KMS-11 (cell line): ENCODE results near the gene EDN2.

ENCODE experiments used
- H2AFZ ChIP-seq: fragments of 200-600 bp; sonication (generic); 2 replicates; pipeline ENCODE4 v1.6.1; 2016; ENCODE audit warnings: antibody characterized with exemption, mixed run types, low read depth
- H3K27ac ChIP-seq: fragments of 200-600 bp; sonication (generic); 2 replicates; pipeline ENCODE4 v1.6.1; 2016; ENCODE audit warnings: mild to moderate bottlenecking, mixed run types
- H3K27me3 ChIP-seq: fragments of 200-600 bp; sonication (generic); 2 replicates; pipeline ENCODE4 v1.6.1; 2017; ENCODE audit warnings: mild to moderate bottlenecking, low read depth, mixed run types, moderate library complexity; ENCODE audit not compliant: insufficient read depth
- H3K36me3 ChIP-seq: fragments of 200-600 bp; sonication (generic); 2 replicates; pipeline ENCODE4 v1.6.1; 2017; ENCODE audit warnings: mild to moderate bottlenecking, mixed run types; ENCODE audit not compliant: insufficient read depth
- H3K4me1 ChIP-seq: fragments of 200-600 bp; sonication (generic); 2 replicates; pipeline ENCODE4 v1.6.1; 2016; ENCODE audit warnings: mild to moderate bottlenecking, low read depth, mixed run types; ENCODE audit not compliant: poor library complexity, severe bottlenecking
- H3K4me2 ChIP-seq: fragments of 200-600 bp; sonication (generic); 2 replicates; pipeline ENCODE4 v1.7.0; 2016; ENCODE audit warnings: mild to moderate bottlenecking, mixed run types
- H3K4me3 ChIP-seq: fragments of 200-600 bp; sonication (generic); IDR thresholded peaks from 2 replicates; pipeline ENCODE4 v1.6.1; 2017; ENCODE audit warnings: low read depth, low read length, mixed read lengths; ENCODE audit not compliant: insufficient read depth
- H3K79me2 ChIP-seq: fragments of 200-600 bp; sonication (generic); 2 replicates; pipeline ENCODE4 v1.6.1; 2016; ENCODE audit warnings: low read depth, mixed run types; ENCODE audit not compliant: insufficient read depth
- H3K9ac ChIP-seq: fragments of 200-600 bp; sonication (generic); 2 replicates; pipeline ENCODE4 v1.6.1; 2016; ENCODE audit warnings: mild to moderate bottlenecking, mixed run types
- H4K20me1 ChIP-seq: fragments of 200-600 bp; sonication (generic); 2 replicates; pipeline ENCODE4 v1.6.1; 2016; ENCODE audit warnings: mild to moderate bottlenecking, mixed run types; ENCODE audit not compliant: insufficient read depth
- TF ChIP-seq, protein P1 (sequence below): fragments of 200-600 bp; sonication (generic); conservative IDR thresholded peaks from 2 replicates; pipeline ENCODE4 v1.6.1; 2017; ENCODE audit warnings: low read depth, mild to moderate bottlenecking, antibody characterized with exemption, low read length, moderate library complexity, mixed read lengths

Gene EDN2

DNA sequence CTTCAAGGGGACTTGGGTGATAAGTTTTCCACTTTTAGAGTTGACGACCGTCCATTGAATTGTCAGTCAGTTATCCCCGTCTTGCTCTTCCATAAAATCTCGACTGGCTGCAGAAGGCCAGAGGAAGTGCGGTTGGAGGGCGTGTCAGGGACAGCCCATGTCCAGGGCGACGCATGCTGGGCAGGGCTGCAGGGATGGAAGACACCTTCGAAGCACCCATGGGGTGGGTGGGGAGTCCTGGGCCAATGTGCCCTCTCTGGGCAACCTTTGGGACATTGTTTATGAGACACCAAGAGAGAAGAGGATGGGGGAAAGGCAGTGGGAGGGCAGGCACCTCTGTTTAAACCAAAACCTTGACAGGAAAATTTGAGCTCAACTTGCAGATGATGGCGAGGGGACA lies 38.6 kb upstream of the EDN2 start:
- no peak overlapping the region for H2AFZ ChIP-seq
- H3K4me3 ChIP-seq = no peak overlapping the region
- no peaks in the 10 kb centered on the region for H3K79me2 ChIP-seq
- no peak overlapping the region for H3K27ac ChIP-seq
- H3K4me1 ChIP-seq = no peaks in the 10 kb centered on the region
- H3K36me3 ChIP-seq = no peaks in the 10 kb centered on the region
- H3K27me3 ChIP-seq = no peaks in the 10 kb centered on the region
- TF ChIP-seq, protein P1, sequence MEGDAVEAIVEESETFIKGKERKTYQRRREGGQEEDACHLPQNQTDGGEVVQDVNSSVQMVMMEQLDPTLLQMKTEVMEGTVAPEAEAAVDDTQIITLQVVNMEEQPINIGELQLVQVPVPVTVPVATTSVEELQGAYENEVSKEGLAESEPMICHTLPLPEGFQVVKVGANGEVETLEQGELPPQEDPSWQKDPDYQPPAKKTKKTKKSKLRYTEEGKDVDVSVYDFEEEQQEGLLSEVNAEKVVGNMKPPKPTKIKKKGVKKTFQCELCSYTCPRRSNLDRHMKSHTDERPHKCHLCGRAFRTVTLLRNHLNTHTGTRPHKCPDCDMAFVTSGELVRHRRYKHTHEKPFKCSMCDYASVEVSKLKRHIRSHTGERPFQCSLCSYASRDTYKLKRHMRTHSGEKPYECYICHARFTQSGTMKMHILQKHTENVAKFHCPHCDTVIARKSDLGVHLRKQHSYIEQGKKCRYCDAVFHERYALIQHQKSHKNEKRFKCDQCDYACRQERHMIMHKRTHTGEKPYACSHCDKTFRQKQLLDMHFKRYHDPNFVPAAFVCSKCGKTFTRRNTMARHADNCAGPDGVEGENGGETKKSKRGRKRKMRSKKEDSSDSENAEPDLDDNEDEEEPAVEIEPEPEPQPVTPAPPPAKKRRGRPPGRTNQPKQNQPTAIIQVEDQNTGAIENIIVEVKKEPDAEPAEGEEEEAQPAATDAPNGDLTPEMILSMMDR = no peak
- no peak overlapping the region for H3K9ac ChIP-seq
- H3K4me2 ChIP-seq = no peak overlapping the region
- no peaks in the 10 kb centered on the region for H4K20me1 ChIP-seq

DNA sequence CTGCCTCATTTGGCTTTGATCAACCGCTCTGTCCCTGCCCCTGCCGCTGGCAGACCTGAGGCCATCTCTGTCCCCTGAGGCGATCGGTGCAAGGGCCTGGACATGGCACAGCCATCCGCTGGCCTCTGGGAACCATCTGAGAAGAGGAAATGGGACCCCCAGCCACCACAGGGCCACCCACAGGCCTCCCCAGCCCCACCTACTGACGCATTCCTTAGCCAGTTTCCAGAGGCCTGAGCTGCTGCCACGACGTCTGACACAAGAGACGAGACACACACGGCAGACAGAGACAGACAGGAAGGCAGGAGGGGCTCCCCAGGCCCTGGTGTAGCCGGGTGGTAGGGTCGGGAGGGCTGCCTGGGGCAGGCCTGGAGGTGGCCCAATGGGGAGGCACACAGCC lies 37.3 kb upstream of the EDN2 start:
- no peaks in the 10 kb centered on the region for H3K36me3 ChIP-seq

DNA sequence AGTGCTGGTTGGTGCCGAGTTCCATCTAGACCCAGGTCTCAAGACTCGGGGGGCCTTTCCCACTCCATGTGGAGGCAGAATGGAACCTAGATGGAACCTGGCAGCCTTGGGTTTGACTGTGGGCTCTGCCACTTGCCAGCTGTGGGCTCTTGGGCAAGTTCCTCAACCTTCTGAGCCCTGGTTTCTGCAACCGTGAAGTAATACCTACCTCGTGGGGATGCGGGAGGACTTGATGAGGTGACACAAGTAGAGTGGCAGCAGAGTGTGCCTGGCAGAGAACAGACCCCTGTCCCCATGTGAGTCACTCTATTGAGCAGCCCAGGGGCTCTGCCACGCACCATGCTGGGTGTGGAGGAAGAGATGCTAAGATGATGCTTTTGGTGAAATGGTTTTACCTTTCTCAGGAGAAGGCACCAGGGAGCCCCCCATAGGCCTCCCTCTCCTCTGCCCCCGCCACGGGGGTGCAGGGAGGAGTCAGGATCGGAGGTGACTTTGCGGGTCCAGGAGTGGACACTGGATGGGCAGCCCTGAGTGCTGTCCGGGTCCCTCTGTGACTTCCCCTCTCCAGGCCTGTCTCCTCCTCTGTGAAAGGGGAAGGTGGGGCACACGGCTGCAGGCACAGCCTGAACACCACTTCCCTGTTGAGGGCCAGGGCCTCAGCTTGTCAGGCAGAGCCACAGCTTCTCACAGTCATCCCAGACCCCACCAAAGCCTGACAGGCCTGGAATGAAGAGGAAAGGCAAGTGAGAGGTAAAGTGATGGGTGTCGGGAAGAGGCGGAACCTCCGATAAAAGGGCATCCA lies 36.7 kb upstream of the EDN2 start:
- H3K27ac ChIP-seq = no peak overlapping the region
- no peak overlapping the region for H3K4me3 ChIP-seq
- H2AFZ ChIP-seq = no peak overlapping the region
- no peaks in the 10 kb centered on the region for H4K20me1 ChIP-seq
- no peaks in the 10 kb centered on the region for H3K36me3 ChIP-seq
- H3K27me3 ChIP-seq = no peaks in the 10 kb centered on the region
- TF ChIP-seq, protein P1 = no peak
- H3K9ac ChIP-seq = no peak overlapping the region
- no peak overlapping the region for H3K4me2 ChIP-seq
- no peaks in the 10 kb centered on the region for H3K79me2 ChIP-seq
- H3K4me1 ChIP-seq = peaks cover 12% of the 10 kb centered on the region

More for the DNA sequence above, 37.3 kb upstream of the EDN2 start:
- Histone ChIP-seq H3K4me2 (no peak overlapping the region), H3K4me3 (no peak overlapping the region), H2AFZ (no peak overlapping the region), H3K4me1 (peaks cover 7% of the 10 kb centered on the region), H3K27ac (no peak overlapping the region), H4K20me1 (no peaks in the 10 kb centered on the region), H3K9ac (no peak overlapping the region), H3K27me3 (no peaks in the 10 kb centered on the region), H3K79me2 (no peaks in the 10 kb centered on the region)
- TF ChIP-seq, protein P1 = no peak

DNA sequence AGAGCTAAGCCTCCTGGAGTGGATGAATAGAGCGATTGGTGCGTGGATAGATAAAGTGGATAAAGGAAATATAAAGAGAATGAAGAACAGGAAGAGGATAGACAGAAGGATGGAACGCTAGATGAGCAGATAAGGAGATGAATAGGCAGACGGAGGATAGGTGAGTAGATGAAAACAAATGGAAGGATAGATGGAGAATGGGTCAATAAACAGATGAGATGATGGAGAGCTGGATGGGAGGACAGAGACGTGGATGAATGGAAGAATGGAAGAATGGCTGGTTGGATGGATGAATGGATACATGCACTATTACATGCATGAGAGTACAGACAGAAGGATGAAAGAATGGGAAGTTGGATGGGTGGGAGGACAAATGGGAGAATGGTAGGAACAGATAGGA lies 35.2 kb upstream of the EDN2 start:
- H3K4me2 ChIP-seq = no peak overlapping the region
- H3K27ac ChIP-seq = no peak overlapping the region
- H3K4me3 ChIP-seq = no peak overlapping the region
- H3K4me1 ChIP-seq = peaks cover 19% of the 10 kb centered on the region
- no peaks in the 10 kb centered on the region for H3K79me2 ChIP-seq
- H4K20me1 ChIP-seq = no peaks in the 10 kb centered on the region
- H3K36me3 ChIP-seq = no peaks in the 10 kb centered on the region
- H2AFZ ChIP-seq = no peak overlapping the region
- TF ChIP-seq, protein P1 = no peak
- H3K9ac ChIP-seq = no peak overlapping the region
- H3K27me3 ChIP-seq = no peaks in the 10 kb centered on the region
